NCI-H187 treated with DMSO at 0.1 percent for 48 hours (cell line): Measurements from ENCODE around the gene FBXW4.

Experiments used
- DNase-seq: peaks from one replicate; lab custom pipeline; 2025; lab: John Stamatoyannopoulos, UW

The FBXW4 gene

GRCh38 chr10:101695404-101695890, 477 bp upstream of the FBXW4 start:
- DNase-seq: no peak

DNA sequence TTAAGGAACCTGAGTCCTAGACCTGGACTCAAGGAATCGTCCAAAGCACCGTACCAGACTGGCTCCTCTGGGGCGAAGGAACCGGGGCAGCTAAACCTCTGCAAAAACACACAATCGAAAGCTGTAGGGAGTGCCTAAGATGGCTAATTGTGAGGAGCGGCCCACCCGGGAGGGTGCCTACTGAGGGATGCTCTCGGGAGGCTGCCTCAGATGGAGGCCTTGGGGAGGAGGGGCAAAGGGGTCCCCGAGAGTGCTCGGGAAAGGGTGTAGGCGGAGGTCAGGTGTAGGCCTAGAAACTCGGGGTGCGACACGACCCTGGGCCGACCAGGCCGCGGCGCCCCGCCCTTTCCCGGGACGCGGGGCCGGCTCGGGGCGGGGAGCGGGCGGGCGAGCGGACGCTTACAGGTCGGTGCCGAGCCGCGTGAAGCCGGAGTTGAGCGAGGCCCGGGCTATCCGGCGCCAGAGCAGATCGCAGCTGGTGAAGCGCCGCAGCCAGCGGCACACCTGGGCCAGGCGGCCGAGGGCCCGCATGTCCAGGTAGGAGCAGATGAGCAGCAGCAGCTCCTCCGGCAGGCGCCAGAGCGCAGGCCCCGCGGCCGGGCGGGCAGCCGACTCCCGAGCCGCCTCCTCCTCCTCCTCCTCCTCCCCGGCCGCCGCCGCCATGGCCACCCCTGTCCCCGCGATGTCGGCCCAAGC, 844 bp downstream of the FBXW4 start:
- DNase-seq: no peak

GRCh38 chr10:101693651-101693977, 1.4 kb downstream of the FBXW4 start:
- no peak for DNase-seq

- DNase-seq: no peak
Observed at GRCh38 chr10:101691081-101691480, 3.9 kb downstream of the FBXW4 start.

GRCh38 chr10:101690461-101690860, 4.5 kb downstream of the FBXW4 start:
- DNase-seq: no peak

DNA sequence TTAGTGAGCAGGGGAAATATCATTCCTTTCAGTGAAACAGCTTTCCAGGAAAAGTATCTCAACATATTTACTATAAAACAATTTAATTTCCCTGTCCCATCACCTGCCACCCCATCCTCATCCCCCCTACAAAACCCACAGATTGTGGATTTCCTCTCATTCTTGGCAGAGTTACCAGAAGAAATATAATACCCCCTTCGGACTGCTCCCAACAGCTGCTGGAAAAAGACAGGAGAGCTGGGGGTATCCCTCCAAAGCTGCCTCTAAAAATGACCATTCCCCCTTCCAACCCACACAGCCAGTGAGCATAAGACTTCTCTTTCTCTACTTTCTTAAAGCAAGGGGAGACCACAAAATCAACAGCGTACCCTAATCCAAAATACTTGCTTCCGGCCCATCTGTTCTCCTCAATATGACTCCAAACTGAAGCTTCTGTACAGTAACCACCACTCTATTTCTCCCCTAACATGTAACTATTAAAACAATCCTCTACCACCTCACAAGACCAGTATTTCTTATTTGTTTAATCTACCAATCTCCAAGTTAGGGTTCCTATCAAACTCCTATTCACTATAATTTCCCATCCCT, 7.8 kb downstream of the FBXW4 start:
- DNase-seq: no peak

DNA sequence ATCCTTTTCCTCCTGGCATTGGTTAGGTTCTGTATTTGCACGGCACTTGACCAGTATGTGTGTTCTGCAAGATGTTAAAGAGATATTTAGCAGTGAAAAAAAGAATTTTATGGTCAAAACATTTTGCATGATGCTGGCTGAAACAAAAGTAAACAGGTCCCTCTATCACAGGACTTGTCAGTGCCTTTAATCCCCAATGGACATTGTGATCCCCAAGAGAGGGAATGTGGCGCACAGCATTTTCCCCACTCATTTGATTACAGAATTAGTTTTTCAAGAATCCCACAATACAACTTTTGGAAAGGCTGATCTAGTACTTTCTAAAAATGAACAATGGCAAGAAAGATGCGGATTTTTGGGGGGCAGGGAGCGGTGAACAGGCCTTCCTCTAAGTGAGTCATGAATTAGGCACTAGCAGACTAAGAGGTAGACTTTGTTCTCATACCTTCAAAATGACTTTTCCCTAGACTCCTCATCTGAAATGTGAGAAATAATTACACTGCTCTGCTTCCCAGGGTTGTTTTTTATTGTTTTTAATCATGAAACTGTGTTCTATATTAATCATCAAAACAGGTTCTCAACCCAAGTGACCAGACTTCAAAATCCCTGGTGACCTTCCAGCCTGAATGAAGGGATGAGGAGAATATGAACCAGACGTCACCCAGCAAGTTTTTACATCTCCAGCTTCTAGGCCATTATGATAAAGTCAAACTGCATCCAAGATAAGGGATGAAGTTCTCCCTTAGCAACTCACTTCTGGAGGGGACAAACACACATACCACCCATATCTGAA, 8.6 kb downstream of the FBXW4 start:
- no peak for DNase-seq

DNA sequence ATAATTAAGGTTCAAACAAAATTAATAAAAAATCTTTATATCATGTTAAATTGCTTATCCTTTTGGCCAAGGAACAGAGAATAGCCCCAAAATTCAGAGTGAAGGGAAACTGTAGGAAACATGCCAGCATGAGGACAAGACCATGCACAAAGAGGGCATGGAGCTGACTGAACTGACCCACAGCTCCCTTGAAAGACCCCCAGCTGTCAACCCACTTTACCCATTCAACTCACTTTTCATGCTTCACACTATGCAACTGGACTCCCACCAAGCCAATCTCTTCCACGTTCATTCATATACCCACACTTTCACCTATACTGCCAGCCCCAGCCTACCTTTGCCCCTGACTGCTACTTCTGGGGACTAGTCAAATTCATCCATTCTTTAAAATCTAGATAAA, 10.2 kb downstream of the FBXW4 start:
- no peak for DNase-seq

DNA sequence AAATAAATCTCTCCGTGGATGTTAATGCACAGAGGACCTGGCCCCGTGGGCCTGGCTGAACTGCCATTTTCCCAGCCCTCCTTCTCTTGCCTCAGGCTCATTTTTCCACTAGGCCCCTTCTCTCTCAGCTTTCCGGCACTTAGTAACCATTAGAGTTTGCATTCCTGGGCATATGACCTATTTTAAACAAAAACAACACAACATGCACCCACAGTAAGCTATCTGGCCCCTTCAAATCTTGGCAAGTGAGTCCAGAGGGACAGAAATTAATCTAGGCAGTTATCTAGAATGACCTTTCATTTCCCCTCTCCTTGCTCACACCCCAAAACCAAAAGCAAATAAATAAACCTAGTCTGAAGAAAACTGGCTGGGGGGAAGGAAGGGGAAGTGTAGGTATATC, 11.7 kb downstream of the FBXW4 start:
- DNase-seq: no peak

DNA sequence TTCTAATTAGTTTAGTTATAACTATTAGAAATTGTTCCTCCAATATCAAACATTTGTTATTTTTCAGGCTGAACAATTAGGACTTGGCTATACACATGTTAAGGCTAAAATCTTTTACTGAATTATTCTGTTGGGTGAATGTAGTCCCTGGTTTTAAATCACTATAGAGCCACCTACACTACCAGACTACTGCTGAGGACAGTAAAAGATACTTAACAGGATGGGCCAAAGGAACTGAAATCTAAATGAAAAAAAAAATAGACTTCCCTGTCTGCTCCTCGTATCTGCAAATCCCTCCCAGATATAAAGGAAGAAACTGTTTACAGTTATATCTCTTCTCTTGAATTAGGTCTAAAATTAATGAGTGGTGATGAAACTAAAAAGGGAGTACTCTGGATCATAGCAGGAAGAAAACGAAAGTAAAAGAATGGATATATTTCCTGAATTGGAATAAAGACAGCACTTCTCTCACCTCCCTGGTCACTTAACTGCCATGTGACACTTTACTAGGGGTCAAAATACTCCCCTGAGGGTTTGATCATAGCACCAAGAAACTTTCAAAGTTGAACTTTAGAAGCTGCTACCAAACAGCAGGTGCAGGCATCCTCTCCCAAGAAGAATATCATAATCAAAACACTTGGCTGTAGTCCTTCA, 12.7 kb downstream of the FBXW4 start:
- DNase-seq: no peak

GRCh38 chr10:101676565-101676964, 18.4 kb downstream of the FBXW4 start:
- DNase-seq: no peak

DNA sequence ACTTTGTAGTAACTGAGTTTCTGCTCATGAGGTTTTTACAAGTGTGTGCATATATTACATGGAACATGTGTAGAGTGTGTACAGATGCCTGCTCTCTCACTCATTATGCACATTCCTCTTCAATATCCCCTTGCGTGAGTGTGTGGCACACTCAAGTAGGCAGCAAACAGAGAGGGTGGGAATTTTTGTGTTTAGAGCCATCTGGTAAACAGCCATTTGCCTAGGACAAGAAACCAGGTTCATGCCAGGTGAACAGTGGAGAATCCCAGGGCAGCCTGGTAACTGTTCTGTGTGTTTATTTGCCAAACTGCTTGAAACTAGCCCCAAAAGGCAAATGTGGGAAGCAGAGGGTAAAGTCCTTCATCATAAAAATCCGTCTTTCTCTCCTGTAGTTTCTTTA, 19.9 kb downstream of the FBXW4 start:
- no peak for DNase-seq

DNA sequence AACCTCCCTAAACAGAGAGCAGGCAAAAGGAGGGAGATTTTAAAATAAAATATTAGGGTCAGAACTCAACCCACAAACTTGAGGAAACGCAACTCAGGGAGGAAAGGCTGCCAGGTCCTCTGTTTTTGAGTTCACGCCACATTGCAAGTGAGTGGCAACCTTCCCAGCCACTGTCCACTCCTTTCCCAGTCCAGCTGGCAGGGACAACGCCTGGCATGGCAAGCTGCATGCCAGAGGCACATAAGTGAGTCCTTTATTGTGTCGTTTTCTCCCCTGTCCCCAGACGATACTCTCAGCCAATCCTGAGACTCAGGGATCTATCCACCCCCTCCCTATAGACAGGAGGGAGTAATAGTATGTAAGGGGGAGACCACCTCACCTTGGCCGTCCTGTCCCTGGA, 22.4 kb downstream of the FBXW4 start:
- no peak for DNase-seq

DNA sequence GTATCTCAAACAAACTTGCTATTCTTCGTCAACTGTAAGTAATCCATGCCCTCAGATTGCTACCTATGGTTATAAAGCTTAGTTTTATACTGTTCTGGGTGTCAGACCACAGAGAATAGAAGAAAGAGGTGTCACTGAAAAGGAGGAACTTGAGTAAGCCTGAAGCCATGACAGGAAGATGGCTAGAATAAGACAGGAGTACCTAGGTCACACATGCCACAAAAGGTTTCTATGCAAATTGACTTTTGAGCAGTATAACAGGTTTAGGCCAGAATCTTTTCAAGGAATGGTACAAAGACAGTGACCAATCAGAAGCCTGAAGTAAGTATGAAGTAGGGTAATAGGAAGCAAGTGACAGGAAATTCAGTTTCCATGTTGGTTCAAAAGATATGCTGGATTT, 23.5 kb downstream of the FBXW4 start:
- no peak for DNase-seq

GRCh38 chr10:101670635-101671034, 24.3 kb downstream of the FBXW4 start:
- no peak for DNase-seq

DNA sequence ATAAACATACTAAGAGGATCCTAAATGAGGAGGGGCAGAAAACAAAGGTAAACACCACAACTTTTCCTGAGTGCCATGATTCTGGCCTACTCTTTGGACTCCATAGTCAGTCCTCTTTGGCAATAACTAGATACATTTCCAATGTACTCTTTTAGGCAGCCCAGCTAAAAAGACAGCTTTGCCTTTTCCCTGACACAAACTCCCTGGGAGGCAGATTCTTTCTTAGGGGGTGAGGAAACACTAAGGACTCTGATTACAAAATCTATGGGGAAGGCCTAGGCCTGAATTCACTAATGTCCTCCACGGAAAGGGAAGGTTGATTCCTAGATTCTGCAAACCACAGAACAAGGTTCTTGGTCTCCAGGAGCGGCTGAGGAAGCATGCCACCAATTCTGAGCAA, 25.8 kb downstream of the FBXW4 start:
- no peak for DNase-seq

- no peak for DNase-seq
Observed at GRCh38 chr10:101668566-101668965, 26.4 kb downstream of the FBXW4 start.

GRCh38 chr10:101666083-101666482, 28.9 kb downstream of the FBXW4 start:
- no peak for DNase-seq

DNA sequence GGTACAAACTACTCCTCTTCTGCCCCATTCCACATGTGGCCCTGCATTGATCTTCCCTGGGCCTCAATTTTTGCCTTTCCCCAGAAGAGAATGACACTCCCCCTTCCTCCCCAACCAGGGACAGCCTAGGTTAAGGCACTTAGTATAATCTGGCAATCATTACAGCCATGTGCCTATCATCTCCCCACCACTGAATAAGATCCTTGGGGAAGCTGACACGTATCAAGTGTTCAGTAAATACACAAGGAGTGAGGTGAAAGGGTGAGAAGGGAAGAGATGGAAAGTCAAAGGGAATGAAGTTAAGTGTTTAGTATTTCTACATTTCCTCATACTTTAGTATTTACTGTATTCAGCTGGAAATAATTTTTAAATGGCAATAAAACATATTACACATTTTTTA, 31.9 kb downstream of the FBXW4 start:
- DNase-seq: no peak

GRCh38 chr10:101660256-101660655, 34.7 kb downstream of the FBXW4 start:
- no peak for DNase-seq

- DNase-seq: no peak
Observed at GRCh38 chr10:101658975-101659374, 36.0 kb downstream of the FBXW4 start.

- DNase-seq: no peak
Observed at GRCh38 chr10:101656890-101657289, 38.1 kb downstream of the FBXW4 start.

DNA sequence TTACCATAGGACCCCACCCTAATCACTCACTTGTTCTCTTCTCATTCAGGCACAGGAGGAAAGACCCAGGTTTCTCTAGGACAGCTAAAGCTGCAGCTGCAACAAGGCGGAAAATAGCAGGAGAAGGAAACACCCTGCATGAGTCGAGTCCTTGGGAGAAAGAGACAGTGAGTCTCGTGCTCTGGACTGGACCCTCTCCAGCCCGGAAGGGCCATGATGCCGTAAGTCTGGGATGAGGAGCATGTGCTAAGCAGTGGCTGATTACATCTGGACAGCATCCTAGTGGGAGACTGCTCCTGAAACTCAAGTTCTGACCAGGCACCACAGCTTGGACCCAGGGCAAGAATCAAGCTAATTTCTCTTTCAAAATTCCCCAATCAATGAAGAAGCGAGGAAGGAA, 39.4 kb downstream of the FBXW4 start:
- DNase-seq: no peak
